Mucosa of descending colon (tissue), 3 donors: ENCODE results near the gene CHAD. TPM values are rescaled to one million over a fixed set of nuclear protein-coding genes. Genes with fewer than 3 reads are reported as not detected.

ENCODE experiments used
- ATAC-seq: fragments of 200-7000 bp; cut with Tn5 transposase; one replicate; pipeline ENCODE4 v1.9.1; 2020; ENCODE audit warnings: mild to moderate bottlenecking, moderate library complexity
- DNase-seq, 3 donors: peaks; one replicate each; pipeline ENCODE4 v3.0.0-alpha.2; 2020
- H3K36me3 ChIP-seq: fragments of 200-600 bp; one replicate; pipeline ENCODE4 v1.8.0; 2021; ENCODE audit warnings: low read depth, mild to moderate bottlenecking
- H3K4me1 ChIP-seq: fragments of 200-600 bp; one replicate; pipeline ENCODE4 v1.8.0; 2021; ENCODE audit warnings: low read depth, mild to moderate bottlenecking
- H3K4me3 ChIP-seq: fragments of 200-600 bp; one replicate; pipeline ENCODE4 v1.8.0; 2021; ENCODE audit warnings: mild to moderate bottlenecking
- H3K9me3 ChIP-seq: fragments of 200-600 bp; one replicate; pipeline ENCODE4 v1.8.0; 2021; ENCODE audit warnings: mild to moderate bottlenecking
- intact Hi-C, 2 donors: fragments of 100-400 bp; cut with DNase I in 1 of 2; cut with micrococcal nuclease in 1 of 2; formaldehyde crosslinking; loops; one replicate each; pipeline versions ENCODE4 v1.11.0 to v1.11.1; 2022; cut with DNase I, micrococcal nuclease
- long read RNA-seq, 2 donors: library from polyadenylated mRNA; unstranded; transcript quantifications; one replicate each; pipeline ENCODE4 v2.0.0, GENCODE V29; 2019 to 2021
- total RNA-seq, 3 donors: library from RNA; stranded (reverse); fragmentation: NEBNext Ultra II Directional in 2 of 3; extraction: Animal tissue kit (Norgen Biotek cat#: 25700) in 2 of 3; gene quantifications; one replicate each; pipeline versions ENCODE4 v1.2.1 to v1.2.4, GENCODE V29; 2021 to 2023
- TF ChIP-seq, protein P1 (sequence below): fragments of 200-600 bp; IDR thresholded peaks from one replicate; pipeline ENCODE4 v1.8.0; 2022; ENCODE audit warnings: antibody characterized with exemption, mild to moderate bottlenecking
- donor health status: DM: no; HTN: no; CAD: no; lungs with moderate emphysema.
- donor health status: DM: no; HTN: no; CAD: no.
- donor health status: DM: no; HTN: yes; CAD: no.

Gene CHAD, protein sequence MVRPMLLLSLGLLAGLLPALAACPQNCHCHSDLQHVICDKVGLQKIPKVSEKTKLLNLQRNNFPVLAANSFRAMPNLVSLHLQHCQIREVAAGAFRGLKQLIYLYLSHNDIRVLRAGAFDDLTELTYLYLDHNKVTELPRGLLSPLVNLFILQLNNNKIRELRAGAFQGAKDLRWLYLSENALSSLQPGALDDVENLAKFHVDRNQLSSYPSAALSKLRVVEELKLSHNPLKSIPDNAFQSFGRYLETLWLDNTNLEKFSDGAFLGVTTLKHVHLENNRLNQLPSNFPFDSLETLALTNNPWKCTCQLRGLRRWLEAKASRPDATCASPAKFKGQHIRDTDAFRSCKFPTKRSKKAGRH
- 10 to 100 TPM in 1 of 3 donors, 1 to 10 TPM in 2; 4.6 to 15.3 (median 5.8) TPM for total RNA-seq
- long read RNA-seq, donor 1, partial matches to known transcripts: 0 of 16 reads
- long read RNA-seq, donor 1, other reads (novel, unspliced or antisense): 14 of 16 reads
- long read RNA-seq, donor 2: 0 reads

DNA sequence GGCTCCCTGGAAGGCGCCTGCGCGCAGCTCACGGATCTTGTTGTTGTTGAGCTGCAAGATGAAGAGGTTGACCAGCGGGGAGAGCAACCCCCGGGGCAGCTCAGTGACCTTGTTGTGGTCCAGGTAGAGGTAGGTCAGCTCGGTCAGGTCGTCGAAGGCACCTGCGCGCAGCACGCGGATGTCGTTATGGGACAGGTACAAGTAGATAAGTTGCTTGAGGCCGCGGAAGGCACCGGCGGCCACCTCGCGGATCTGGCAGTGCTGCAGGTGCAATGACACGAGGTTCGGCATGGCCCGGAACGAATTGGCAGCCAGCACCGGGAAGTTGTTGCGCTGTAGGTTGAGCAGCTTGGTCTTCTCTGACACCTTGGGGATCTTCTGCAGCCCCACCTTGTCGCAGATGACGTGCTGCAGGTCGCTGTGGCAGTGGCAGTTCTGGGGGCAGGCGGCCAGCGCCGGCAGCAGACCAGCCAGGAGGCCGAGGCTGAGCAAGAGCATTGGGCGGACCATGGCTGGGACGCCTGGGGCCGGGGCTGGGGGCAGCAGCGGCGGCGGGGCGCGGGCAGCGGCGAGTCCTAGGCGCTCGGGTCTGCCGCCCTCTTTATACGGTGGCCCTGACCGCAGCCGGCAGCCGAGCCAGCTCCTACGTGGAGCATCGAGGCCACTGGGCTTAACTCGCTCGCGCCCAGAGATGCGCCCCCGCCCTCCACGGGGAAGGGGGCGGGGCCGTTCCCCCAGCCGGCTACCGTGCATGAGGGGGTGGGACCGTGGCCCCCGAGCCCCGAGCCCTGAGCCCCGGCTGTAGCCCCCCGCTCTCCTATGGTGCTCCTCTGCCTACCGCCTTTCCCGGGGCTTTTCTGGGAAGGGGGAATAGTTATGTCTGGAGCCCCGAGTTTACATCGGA, at the start of gene CHAD:
TSS of gene CHAD (minus strand) at position 577 of the 904 bp plus-strand sequence. CDS start at position 510, 67 bp downstream.
- intact Hi-C loops: no loop called here
- Histone ChIP-seq H3K36me3 (no peaks in the 10 kb centered on the region), H3K9me3 (no peaks in the 10 kb centered on the region), H3K4me1 (peaks cover 41% of the 10 kb centered on the region), H3K4me3 (no peak within 1 kb of the TSS)
- ATAC-seq: no peak
- DNase-seq: peak in 2 of 3 donors; percentile 19 to 57
- TF ChIP-seq, protein P1, sequence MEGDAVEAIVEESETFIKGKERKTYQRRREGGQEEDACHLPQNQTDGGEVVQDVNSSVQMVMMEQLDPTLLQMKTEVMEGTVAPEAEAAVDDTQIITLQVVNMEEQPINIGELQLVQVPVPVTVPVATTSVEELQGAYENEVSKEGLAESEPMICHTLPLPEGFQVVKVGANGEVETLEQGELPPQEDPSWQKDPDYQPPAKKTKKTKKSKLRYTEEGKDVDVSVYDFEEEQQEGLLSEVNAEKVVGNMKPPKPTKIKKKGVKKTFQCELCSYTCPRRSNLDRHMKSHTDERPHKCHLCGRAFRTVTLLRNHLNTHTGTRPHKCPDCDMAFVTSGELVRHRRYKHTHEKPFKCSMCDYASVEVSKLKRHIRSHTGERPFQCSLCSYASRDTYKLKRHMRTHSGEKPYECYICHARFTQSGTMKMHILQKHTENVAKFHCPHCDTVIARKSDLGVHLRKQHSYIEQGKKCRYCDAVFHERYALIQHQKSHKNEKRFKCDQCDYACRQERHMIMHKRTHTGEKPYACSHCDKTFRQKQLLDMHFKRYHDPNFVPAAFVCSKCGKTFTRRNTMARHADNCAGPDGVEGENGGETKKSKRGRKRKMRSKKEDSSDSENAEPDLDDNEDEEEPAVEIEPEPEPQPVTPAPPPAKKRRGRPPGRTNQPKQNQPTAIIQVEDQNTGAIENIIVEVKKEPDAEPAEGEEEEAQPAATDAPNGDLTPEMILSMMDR: no peak

DNA sequence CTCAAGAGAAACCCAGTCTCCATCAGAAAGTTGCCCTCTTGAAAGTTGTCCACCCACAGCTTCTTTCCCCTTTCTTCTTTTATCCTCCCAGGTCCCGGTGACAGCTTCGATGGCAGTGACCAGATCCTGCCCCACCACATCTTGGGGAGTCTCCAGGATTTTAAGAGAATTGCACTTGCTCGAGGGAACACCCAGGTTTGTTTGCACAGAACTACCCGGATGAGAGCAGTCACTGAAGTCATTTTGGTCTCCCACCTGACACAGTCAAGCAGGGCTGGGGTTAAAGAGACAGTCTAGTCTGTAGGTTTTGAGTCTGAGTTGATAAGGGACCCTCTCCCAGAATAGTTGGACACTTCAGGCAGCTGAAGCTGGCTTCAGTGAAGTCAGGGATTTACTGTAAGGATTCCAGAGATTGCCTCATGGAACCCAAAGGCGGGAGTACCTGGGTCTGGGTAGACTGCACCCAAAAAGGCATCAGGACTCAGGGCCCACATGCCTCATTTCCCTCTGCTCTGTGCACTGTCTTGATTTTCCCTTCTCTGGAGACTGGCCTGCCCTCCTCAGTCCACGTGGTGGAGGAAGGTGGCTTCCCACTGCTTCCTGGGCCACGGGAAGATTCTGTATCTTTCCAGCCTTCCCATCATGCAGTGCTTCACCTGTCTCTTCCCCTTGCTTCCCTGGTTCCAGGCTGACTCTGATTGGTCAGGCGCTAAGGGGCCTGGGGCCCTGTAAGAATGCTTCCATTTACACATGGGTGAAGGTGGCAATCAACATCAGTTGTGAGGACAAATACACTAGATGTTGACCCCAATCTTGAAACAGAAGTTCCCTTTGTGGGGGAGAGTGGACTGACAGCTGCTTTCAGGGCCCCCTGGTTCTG, 49.1 kb upstream of the CHAD start:
- TF ChIP-seq, protein P1: no peak
- peak; percentile 57 for ATAC-seq
- peaks cover 3% of the 10 kb centered on the region for H3K4me1 ChIP-seq
- H3K36me3 ChIP-seq: no peaks in the 10 kb centered on the region
- H3K9me3 ChIP-seq: no peaks in the 10 kb centered on the region
- DNase-seq: no peak
- no peak overlapping the region for H3K4me3 ChIP-seq
- intact Hi-C loops: no loop called here

DNA sequence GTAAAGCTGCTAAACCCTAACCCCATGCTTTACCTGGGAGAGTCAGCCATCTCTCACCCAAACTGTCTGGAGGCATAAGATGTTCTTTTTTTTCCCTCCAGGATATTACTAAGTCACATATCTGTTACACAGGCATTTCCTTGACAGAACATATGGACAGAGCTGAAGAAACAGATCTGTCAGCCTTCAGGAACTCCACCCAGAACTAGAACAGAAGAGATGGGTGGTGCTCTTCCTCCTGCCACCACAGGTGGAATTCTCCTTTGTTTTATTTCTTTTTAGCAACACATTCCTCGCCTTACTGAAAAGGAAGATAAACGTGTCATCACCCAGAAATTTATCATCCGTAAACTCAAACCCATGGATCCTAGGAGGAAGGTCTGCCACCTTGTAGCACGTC, 48.3 kb upstream of the CHAD start:
- Histone ChIP-seq H3K36me3 (no peaks in the 10 kb centered on the region), H3K4me3 (no peak overlapping the region), H3K9me3 (no peaks in the 10 kb centered on the region), H3K4me1 (peaks cover 3% of the 10 kb centered on the region)
- DNase-seq (no peak), ATAC-seq (peak; percentile 65)
- TF ChIP-seq, protein P1: no peak
- intact Hi-C loops: no loop called here

DNA sequence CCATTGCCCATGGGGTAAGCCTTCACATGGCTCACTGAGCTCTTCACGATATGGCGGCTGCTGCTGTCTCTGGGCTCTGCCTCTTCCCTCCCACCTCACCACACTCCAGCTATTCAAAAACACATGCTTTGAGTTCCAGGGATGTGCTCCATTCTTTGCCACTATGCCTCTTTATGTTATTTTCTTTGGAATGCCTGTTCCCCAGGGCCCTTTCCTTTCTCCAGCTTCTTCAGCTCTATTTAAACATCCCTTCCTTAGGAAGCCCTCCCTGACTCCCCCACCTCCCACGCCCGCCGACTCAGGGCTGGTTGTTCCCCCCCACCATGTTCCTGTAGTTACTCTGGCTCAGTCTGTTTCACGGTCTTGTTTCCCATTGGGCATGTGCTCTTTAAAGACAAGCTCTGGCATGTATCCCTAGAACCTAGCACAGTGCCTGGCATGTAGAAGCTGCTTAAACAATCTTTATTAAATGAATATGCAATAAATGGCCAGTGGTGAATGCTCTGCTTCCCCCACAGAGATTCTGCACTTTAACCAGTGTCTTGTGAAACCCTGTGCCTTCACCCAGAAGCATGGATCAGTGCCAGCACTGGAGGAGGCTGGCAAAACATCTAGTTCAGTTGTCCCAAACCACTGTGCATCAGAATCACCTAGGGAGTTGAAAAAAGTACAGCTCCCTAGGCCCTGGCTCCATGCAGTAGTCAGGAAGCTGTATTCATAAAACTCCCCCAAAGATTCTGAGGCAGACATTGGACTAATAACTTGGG, 46.4 kb upstream of the CHAD start:
- no peak overlapping the region for H3K4me3 ChIP-seq
- intact Hi-C loops: no loop called here
- H3K9me3 ChIP-seq: no peaks in the 10 kb centered on the region
- H3K4me1 ChIP-seq: peaks cover 3% of the 10 kb centered on the region
- TF ChIP-seq, protein P1: no peak
- H3K36me3 ChIP-seq: no peaks in the 10 kb centered on the region
- no peak for ATAC-seq
- peak in 1 of 3 donors; percentile 31 for DNase-seq
